NCI-H2081 (cell line): Measurements from ENCODE around the gene PTDSS2.
"Not testable (repeated sequence)": the region's sequence is repeated elsewhere in the genome, so short reads cannot be mapped to it uniquely, and the experiment has no call there.

Experiments
- DNase-seq, 2 experiments: peaks; one replicate each; lab custom pipeline; 2025; lab: John Stamatoyannopoulos, UW

The PTDSS2 gene

GRCh38 chr11:506238-506994 lies 56.3 kb downstream of the PTDSS2 start:
- peak; percentile 97 for DNase-seq

GRCh38 chr11:506995-507726 lies 57.1 kb downstream of the PTDSS2 start, which contains the start of gene RNH1:
Gene RNH1, minus strand, starts transcription at chr11:507242. Its CDS starts 5,080 bp downstream, at chr11:502162.
- DNase-seq: peak; percentile 83 to 90

- no peak for DNase-seq
These were observed 57.8 kb downstream of the PTDSS2 start for GRCh38 chr11:507727-508515.

- no peak for DNase-seq
These were observed 58.9 kb downstream of the PTDSS2 start for GRCh38 chr11:508956-509355.

- DNase-seq: no peak
These were observed 62.9 kb downstream of the PTDSS2 start for GRCh38 chr11:512761-513595.

- no peak for DNase-seq
These were observed 64.5 kb downstream of the PTDSS2 start for GRCh38 chr11:514606-515005.

GRCh38 chr11:515131-515530 lies 65.1 kb downstream of the PTDSS2 start:
- no peak for DNase-seq

GRCh38 chr11:516400-516799 lies 66.3 kb downstream of the PTDSS2 start:
- DNase-seq: no peak

GRCh38 chr11:516918-517685 lies 67.0 kb downstream of the PTDSS2 start:
- DNase-seq: not testable (repeated sequence)

- DNase-seq: peak in 1 of 2 experiments; percentile 15
These were observed 68.6 kb downstream of the PTDSS2 start for GRCh38 chr11:518463-519202.

GRCh38 chr11:520428-521176 lies 70.5 kb downstream of the PTDSS2 start:
- no peak for DNase-seq

GRCh38 chr11:521177-521688 lies 71.2 kb downstream of the PTDSS2 start:
- DNase-seq: no peak

GRCh38 chr11:526192-526591 lies 76.1 kb downstream of the PTDSS2 start:
- no peak for DNase-seq

- no peak for DNase-seq
These were observed 78.2 kb downstream of the PTDSS2 start for GRCh38 chr11:528166-528814.

- peak in 1 of 2 experiments; percentile 35 for DNase-seq
These were observed 79.0 kb downstream of the PTDSS2 start for GRCh38 chr11:528815-529727.

- DNase-seq: no peak
These were observed 79.8 kb downstream of the PTDSS2 start for GRCh38 chr11:529728-530411.
